HG03045 (cell line): ENCODE measurements around the gene ERFE.

ENCODE experiments used
- ATAC-seq: cut with Tn5 transposase; IDR thresholded peaks from one replicate; pipeline ENCODE4 v1.9.1; 2021; ENCODE audit warnings: mild to moderate bottlenecking, moderate library complexity; ENCODE audit not compliant: unreplicated experiment

ERFE gene

GRCh38 chr2:238125127-238125885, 33.5 kb upstream of the ERFE start:
- no peak for ATAC-seq

GRCh38 chr2:238126338-238126737, 32.4 kb upstream of the ERFE start:
- ATAC-seq: no peak

GRCh38 chr2:238126775-238127164, 32.0 kb upstream of the ERFE start:
- no peak for ATAC-seq

- ATAC-seq: no peak
These were observed 31.4 kb upstream of the ERFE start for GRCh38 chr2:238127165-238128060.

GRCh38 chr2:238128061-238128440, 30.7 kb upstream of the ERFE start:
- no peak for ATAC-seq

GRCh38 chr2:238128534-238129001, 30.2 kb upstream of the ERFE start:
- ATAC-seq: no peak

GRCh38 chr2:238129166-238130010, 29.4 kb upstream of the ERFE start:
- ATAC-seq: no peak

GRCh38 chr2:238130111-238130695, 28.6 kb upstream of the ERFE start:
- ATAC-seq: no peak

GRCh38 chr2:238130696-238131628, 27.8 kb upstream of the ERFE start:
- no peak for ATAC-seq

- ATAC-seq: no peak
These were observed 26.9 kb upstream of the ERFE start for GRCh38 chr2:238131761-238132462.

GRCh38 chr2:238132463-238133450, 26.0 kb upstream of the ERFE start:
- no peak for ATAC-seq

- no peak for ATAC-seq
These were observed 25.0 kb upstream of the ERFE start for GRCh38 chr2:238133499-238134392.

GRCh38 chr2:238134393-238134785, 24.4 kb upstream of the ERFE start:
- no peak for ATAC-seq

- ATAC-seq: no peak
These were observed 23.1 kb upstream of the ERFE start for GRCh38 chr2:238135601-238136150.

GRCh38 chr2:238136820-238137537, 21.8 kb upstream of the ERFE start:
- ATAC-seq: no peak

- ATAC-seq: no peak
These were observed 20.9 kb upstream of the ERFE start for GRCh38 chr2:238137885-238138284.
